CD4-positive, alpha-beta T cell treated with Interleukin-15 for 4 hours (primary cell): ENCODE results near the gene CACNA2D3.
"Not testable (repeated sequence)": the region's sequence is repeated elsewhere in the genome, so short reads cannot be mapped to it uniquely, and the experiment has no call there.

Source experiments
- DNase-seq: peaks from one replicate; pipeline ENCODE4 v3.0.0-alpha.2; 2020; ENCODE audit warnings: low spot score

Gene CACNA2D3

DNA sequence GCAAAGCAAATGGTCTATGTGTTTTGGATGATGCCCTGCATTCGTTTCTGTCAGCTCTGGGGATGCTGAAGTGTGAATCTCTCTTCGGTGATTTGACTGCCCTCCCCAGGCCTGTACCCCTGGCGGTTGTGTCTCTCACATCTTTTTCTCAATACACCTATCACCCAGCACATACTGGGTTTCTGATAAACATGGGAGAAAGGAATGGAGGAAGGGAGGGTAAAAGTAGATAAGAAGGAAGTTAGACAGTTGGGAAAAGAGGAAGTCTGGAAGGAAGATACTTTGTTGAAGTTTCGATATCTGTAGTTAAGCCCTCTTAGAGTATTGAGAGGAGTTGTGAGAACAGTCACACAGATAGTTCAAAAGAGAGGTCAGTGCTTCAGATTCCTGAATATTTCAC lies 841.3 kb downstream of the CACNA2D3 start:
- DNase-seq, result no peak

DNA sequence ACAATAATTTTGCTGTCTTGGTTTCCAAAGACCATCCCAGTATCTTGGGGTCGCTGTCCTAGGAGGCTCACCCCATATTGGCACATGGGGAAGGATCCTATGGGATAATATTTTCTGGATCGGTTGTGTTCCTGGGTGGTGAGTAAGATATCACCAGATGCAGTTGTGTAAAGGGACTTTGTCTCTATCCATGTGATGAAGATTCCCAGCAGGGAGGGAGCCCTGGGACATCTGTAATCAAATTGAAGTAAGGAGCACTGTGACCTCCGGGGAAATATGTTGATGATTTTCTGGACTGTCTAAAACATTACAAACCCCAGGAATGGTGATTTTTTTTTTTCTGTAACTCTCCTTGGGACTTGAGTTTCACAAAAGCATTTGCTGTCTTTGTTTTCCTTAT lies 841.7 kb downstream of the CACNA2D3 start:
- no peak for DNase-seq

- DNase-seq, result no peak
Measured at GRCh38 chr3:54965746-54966145, 843.4 kb downstream of the CACNA2D3 start.

DNA sequence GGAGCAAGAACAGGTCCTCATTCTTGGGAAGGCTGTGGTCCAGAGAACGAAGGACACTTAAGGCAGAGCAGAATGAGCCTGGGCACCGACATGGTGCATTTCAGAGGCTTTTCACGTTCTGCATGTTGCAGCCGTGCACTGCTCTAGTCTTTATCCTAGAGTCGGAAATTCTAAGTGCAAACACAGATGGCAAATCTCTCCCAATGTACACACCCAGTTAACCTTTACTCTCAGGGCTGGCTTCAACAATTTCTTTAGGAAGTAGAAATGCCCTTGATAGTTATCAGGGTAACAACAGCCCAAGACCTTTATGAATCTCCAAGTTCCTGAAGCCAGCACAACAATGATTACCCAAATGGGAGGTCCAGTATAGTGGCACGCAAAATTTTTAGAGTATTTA lies 844.6 kb downstream of the CACNA2D3 start:
- no peak for DNase-seq

GRCh38 chr3:54967731-54968161 lies 845.4 kb downstream of the CACNA2D3 start:
- DNase-seq, result no peak

GRCh38 chr3:54968546-54969172 lies 846.3 kb downstream of the CACNA2D3 start:
- no peak for DNase-seq

DNA sequence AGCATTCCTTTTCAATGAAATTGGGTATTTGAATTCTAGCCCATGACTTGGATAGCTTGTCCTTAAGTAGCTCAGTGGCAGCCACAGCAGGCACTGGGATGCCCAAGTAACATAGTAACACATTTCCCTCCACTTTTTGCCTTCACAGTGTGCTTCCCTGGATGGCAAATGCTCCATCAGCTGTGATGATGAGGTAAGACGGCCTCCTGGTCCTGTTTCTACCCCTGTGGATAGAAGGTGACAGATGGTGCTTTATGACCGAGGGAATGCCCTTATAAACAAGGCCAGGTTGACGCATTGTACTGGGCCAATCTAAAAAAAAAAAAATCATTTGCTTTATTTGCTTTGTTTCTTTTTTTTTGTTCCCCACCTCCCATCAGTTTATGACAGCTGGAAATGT lies 847.3 kb downstream of the CACNA2D3 start:
- no peak for DNase-seq

- no peak for DNase-seq
Measured at GRCh38 chr3:54970895-54971294, 848.5 kb downstream of the CACNA2D3 start.

DNA sequence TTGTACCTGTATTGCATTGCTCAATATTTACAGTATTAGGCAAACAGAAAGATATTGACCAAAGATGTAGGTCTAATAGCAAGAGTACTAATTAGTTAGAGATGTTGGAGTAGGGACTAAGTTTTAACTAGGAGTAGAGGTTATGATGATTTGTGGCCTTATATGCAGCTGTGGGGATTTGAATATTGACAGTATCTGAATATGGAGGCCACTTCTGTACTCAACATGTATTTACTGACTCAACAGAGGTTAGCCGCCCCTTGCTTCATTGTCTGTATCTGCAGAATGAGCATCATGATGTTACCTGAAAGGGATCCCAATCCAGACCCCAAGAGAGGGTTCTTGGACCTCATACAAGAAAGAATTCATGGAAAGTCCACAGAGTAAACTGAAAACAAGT lies 855.1 kb downstream of the CACNA2D3 start:
- no peak for DNase-seq

DNA sequence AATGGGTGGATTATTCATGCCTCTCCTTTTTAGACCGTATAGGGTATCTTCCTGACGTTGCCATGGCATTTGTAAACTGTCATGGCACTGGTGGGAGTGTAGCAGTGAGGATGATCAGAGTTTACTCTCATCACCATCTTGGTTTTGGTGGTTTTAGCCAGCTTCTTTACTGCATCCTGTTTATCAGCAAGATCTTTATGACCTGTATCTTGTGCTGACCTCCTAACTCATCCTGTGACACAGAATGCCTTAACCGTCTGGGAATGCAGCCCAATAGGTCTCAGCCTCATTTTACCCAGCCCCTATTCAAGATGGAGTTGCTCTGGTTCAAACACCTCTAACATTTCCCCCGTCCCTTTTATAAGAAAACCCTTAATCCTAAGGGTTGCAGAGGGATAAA lies 855.6 kb downstream of the CACNA2D3 start:
- not testable (repeated sequence) for DNase-seq

GRCh38 chr3:54982807-54983206 lies 860.5 kb downstream of the CACNA2D3 start:
- DNase-seq, result no peak

DNA sequence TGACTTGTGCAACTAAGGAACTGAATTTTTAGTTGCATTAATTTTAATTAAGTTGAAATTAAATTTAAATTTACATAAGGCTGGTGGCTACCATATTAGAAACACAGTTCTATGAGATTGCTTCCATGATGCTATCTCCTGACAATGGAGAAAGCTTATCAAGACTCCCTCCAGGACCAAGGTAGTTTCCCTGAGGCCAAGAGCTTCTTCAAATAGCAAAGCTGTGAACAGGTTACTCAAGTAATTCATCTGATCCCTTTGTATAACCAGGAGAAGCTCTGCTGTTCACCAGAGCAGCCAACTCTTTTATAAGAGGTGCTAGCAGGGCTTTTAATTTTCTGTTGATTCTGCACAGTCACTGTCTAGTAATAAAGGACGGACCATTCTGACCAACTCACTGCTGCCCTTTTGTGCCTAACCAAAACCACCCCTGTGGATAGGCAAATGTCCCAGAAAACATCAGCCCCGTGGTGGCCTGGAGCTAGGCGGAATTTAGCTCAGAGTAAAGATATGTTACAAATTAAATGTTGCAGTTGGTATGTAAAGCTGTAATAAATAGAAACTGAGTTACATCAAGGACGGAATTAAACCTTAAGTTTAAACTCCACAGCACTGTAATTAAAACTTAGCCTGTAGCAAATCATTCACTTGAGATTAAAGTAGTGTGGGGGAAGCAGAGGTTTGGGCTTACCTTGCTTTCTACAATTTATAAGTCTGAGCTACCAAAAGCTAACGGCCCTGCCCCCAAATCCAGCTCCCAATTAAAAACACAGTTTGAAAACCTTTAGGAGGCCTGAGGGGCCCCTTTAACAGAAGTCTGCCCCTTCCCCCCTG lies 861.1 kb downstream of the CACNA2D3 start:
- DNase-seq, result no peak

GRCh38 chr3:54985856-54986255 lies 863.5 kb downstream of the CACNA2D3 start:
- DNase-seq, result no peak

DNA sequence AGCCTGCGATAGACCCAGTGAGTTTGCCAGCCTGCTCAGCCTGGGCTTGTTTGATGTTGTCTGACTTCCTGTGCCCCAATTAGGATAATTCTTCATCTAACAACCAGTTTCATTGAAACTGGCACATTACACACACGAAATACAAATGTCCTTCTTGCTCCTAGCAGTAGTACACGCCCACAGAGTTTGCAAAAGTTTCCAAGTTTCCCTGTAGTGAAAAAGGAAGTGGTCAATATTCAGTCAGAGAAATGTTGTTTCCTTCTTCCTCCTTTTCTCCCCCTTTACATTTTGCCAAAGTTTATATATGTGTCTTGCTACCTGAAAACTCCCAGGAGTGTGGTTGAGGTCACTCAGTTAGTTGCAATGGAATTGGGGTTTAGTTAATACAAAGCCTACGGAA lies 863.9 kb downstream of the CACNA2D3 start:
- DNase-seq, result no peak

- DNase-seq, result no peak
Measured at GRCh38 chr3:54987719-54988118, 865.4 kb downstream of the CACNA2D3 start.

- no peak for DNase-seq
Measured at GRCh38 chr3:54988302-54988837, 866.0 kb downstream of the CACNA2D3 start.

DNA sequence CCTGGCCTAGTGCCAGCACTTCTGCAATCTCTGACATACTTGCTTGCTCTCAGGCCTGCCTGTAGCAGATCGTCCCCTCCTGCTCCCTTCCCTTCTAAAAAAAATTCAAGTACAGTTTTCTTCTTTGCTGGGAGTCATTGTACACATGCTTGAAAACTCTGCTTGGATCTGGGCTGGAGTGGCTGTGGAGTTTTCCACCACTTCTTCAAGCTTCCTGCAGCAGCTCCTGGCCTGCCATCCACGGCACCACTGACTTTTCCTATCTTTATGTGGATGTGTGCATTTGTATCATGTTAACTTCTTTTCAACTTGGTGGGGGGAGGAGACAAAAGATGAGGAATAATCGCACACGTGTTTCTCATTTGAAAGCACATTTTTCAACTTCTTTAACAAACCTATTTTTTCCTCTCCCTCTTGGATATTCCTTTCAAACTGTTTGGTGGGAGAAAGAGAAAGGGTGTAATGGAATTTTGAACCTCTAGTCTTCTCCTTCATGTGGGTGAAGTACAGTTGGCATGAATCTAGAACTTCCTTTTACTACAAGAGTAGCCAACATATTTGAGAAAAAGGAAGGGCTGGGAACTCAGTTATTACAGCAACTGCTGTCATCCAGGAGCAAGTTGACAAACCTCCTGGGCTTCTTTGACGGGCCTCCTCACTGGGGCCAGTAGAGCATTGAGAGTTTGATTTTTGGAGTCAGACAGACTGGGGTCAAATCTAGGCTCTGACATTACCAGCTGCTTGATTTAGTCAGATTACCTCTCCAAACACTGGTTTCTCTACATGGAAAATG lies 866.7 kb downstream of the CACNA2D3 start:
- no peak for DNase-seq

- no peak for DNase-seq
Measured at GRCh38 chr3:54994111-54994513, 871.8 kb downstream of the CACNA2D3 start.

GRCh38 chr3:54999159-54999558 lies 876.8 kb downstream of the CACNA2D3 start:
- DNase-seq, result no peak

- no peak for DNase-seq
Measured at GRCh38 chr3:54999811-55000210, 877.5 kb downstream of the CACNA2D3 start.

DNA sequence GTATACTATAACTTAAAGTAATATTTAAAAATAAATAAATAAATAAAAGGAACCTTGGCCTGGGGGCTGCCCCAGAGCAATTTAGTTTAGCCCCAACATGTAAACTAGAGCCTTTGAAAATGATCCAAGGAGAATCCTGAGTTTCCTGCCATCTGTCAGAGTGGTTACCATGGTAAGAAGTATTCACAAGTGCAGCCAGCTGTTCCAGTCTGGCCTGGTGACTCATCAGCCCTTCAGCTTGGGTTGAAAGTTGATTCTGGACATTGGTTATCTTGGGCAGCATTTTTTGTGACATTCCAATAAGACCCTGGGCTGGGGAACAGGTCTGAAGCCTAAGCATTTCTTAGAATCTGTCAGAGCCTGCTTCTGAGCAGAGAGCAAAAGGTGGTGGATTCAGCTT lies 878.2 kb downstream of the CACNA2D3 start:
- no peak for DNase-seq

- no peak for DNase-seq
Measured at GRCh38 chr3:55000953-55001352, 878.6 kb downstream of the CACNA2D3 start.
